Left renal pelvis (tissue), 4 donors: ENCODE results near the gene SND1. TPM values are rescaled to one million over a fixed set of nuclear protein-coding genes. Genes with fewer than 3 reads are reported as not detected.

Source experiments
- polyA plus RNA-seq, 4 donors: library from polyadenylated mRNA; unstranded; fragments of 120-200 nt; gene quantifications; one replicate each; pipeline ENCODE4 v1.2.1, GENCODE V29; 2013; ENCODE audit not compliant: insufficient read length in 4 of 4

SND1 gene
- polyA plus RNA-seq, 4 donors = 129 to 161 (median 145) TPM

Other genes starting within 250 kb of the SND1 start
- 10 to 100 TPM; 10.0 to 15.8 (median 15.1) TPM for gene GCC1, start 66.6 kb upstream of the SND1 start, polyA plus RNA-seq
- gene ARF5, start 63.8 kb upstream of the SND1 start, polyA plus RNA-seq = 100 to 1,000 TPM; 158 to 206 (median 185) TPM
- under 1 TPM in 3 of 4 donors, not detected in 1; 0.19 to 0.70 (median 0.30) TPM for gene FSCN3, start 58.5 kb upstream of the SND1 start, polyA plus RNA-seq
- not detected for gene PAX4, start 34.1 kb upstream of the SND1 start, polyA plus RNA-seq